Measurements from ENCODE around the gene CRAMP1.

- no peak for TF ChIP-seq POLR2A (IDR thresholded peaks at IDR 0.05; ENCODE audit: low read length)
- no peak for TF ChIP-seq GATA1 (IDR thresholded peaks at IDR 0.05; ENCODE audit: low read depth, low read length)
These were observed 28.2 kb downstream of the CRAMP1 start for GRCh38 chr16:1640261-1640941.
